Measurements from ENCODE around the gene WRNIP1. TPM values are rescaled to one million over a fixed set of nuclear protein-coding genes. Genes with fewer than 3 reads are reported as not detected.
"Not testable (repeated sequence)": the region's sequence is repeated elsewhere in the genome, so short reads cannot be mapped to it uniquely, and the experiment has no call there.

WRNIP1 gene
- total RNA-seq, 1 donor from 2014 or later: 50.5 TPM

DNA sequence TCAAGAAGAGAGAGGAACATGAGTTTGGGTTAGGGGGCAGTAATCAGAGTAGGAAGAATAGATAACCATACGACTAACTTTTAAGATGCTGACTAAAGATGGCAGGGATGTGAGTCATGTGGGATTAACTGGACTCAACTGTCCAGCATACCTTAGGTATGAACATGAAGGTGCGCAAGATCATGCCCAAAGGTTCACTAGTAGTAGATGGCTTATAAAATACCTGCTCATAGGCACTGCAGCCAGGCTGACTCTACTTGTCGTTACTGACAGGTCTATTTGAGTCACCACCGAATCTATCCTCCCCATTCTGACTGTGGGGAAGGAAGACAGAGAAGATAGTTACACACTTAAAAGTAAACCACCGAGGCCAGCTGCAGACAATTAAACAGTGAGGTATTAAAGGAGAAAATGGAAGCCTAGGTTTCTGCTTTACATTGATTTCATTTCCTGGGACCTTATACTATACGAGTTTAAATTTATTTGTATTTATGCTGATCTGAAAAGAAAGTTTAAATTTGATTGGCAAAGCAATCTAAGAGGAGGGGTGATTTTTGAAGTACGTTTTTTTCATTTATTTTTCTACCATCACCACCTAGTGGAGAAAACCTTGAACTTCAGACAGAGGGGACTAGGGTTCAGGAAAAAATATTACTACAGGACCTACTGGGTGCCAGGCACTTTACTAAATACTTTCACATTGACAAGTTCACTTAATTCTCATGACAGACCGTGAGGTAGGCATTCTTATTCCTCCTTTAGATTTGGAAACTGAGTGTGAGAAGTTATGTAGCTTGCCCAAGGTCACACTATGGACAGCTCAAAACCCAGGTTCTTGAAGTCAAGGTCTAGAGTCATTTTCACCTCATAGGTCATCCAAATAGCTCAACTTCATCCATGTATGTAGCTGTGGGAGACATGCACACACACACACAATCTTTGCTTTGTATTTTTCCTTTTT lies 4.0 kb upstream of the WRNIP1 start:
- H3K9me3 Mint-ChIP-seq: no peaks in the 10 kb centered on the region
- no peak overlapping the region for H3K27ac Mint-ChIP-seq
- peaks cover 1% of the 10 kb centered on the region for H3K36me3 Mint-ChIP-seq (ENCODE audit: low read depth)
- intact Hi-C loops (cut with micrococcal nuclease): no loop called here
- peaks cover 13% of the 10 kb centered on the region for H3K27me3 Mint-ChIP-seq
- peak overlapping the region; percentile 55 for H3K4me3 Mint-ChIP-seq
- peak; percentile 74 for DNase-seq
- peaks cover 16% of the 10 kb centered on the region for H3K4me1 Mint-ChIP-seq

DNA sequence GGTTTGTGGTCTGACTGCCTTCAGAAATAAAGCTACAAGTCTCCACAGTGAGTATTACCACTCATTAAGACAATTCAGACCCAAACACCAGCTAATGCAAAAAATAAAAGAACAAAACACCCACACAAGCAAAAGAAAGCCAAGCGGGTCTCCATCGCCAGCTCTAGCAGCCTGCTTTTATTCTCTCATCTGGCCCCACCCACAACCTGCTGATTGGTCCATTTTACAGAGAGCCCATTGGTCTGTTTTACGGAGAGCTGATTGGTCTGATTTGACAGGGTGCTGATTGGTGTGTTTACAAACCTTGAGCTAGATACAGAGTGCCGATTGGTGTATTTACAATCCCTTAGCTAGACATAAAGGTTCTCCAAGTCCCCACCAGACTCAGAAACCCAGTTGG lies 2.3 kb upstream of the WRNIP1 start:
- peaks cover 25% of the 10 kb centered on the region for H3K4me1 Mint-ChIP-seq
- H3K36me3 Mint-ChIP-seq (ENCODE audit: low read depth); H3K27me3 Mint-ChIP-seq; H3K4me3 Mint-ChIP-seq; H3K9me3 Mint-ChIP-seq; intact Hi-C loops (cut with micrococcal nuclease); H3K27ac Mint-ChIP-seq: not testable (repeated sequence)
- DNase-seq: peak; percentile 67

GRCh38 chr6:2763345-2763841 lies 1.8 kb upstream of the WRNIP1 start:
- DNase-seq: no peak
- Mint-ChIP-seq H3K4me1 (peaks cover 31% of the 10 kb centered on the region), H3K36me3 (ENCODE audit: low read depth) (peaks cover 12% of the 10 kb centered on the region), H3K27ac (no peak overlapping the region), H3K27me3 (peaks cover 2% of the 10 kb centered on the region), H3K4me3 (no peak overlapping the region), H3K9me3 (no peaks in the 10 kb centered on the region)
- intact Hi-C loops (cut with micrococcal nuclease): no loop called here

DNA sequence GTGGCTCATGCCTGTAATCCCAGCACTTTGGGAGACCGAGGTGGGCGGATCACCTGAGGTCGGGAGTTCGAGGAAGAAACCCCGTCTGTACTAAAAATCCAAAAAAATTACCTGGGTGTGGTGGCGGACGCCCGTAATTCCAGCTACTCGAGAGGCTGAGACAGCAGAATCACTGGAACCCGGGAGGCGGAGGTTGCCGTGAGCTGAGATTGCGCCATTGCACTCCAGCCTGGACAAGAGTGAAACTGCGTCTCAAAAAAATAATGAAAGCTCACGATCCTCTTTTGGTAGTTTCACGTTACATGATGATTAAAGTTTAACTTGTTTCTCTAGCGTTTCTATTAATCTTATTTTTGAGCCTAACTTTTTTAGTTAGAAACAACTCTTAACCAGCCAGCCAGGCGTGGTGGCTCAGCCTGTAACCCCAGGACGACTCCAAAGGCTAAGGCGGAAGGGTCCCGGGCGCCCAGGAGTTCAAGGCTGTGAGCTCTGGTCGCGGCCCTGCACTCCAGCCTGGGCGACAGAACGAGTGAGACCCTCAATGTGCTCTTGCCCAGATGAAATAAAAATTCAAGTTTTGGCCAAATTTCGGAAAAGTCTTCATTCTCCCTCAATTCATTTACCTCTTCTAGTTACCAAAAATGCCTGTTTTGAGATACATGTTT lies 1.2 kb upstream of the WRNIP1 start:
- DNase-seq: no peak
- Mint-ChIP-seq H3K4me1 (peaks cover 36% of the 10 kb centered on the region), H3K27ac (peak overlapping the region; percentile 95), H3K27me3 (no peaks in the 10 kb centered on the region), H3K9me3 (no peaks in the 10 kb centered on the region), H3K36me3 (ENCODE audit: low read depth) (peaks cover 17% of the 10 kb centered on the region), H3K4me3 (peak overlapping the region; percentile 88)
- intact Hi-C loops (cut with micrococcal nuclease): loop anchor here (2.0 kb wide), 1 partner anchor 495 kb away; the partner anchor contains the start of gene PSMG4

DNA sequence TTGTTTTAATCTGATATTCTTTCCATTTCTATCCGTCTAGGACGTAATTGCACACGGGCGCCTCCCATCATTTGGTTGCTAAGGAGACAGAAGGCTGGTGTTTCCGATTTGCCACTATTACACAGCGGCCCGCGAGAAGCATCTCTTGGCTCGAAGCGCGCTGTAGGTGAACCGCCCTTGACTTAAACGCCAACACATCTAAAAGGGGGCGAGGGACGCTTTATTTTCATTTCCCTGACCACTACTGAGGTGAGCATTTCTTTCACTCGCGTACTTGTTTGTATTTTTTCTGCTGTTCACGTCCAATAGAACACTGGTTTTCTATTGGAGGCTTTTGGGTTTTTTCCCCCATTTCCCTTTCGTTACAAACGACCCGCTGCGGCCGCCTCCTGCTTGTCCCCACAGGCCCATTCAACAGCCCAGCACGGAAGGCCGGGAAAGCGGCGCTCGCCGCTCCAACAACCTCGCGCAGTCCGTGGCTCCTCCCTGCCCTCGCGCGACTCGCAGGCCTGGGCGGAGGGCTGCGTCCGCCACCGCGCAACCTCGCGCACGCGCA lies 505 bp upstream of the WRNIP1 start:
- Mint-ChIP-seq H3K9me3 (no peaks in the 10 kb centered on the region), H3K27me3 (no peaks in the 10 kb centered on the region), H3K27ac (peak overlapping the region; percentile 95), H3K4me3 (peak overlapping the region; percentile 88), H3K4me1 (peaks cover 39% of the 10 kb centered on the region), H3K36me3 (ENCODE audit: low read depth) (peaks cover 17% of the 10 kb centered on the region)
- peak; percentile 90 for DNase-seq
- intact Hi-C loops (cut with micrococcal nuclease): loop anchor here (1.0 to 5.0 kb wide), 7 partner anchors 78 to 517 kb away; partner anchors contain the start of genes GMDS, NQO2, PSMG4 and RIPK1

- Mint-ChIP-seq H3K4me3 (peak overlapping the region; percentile 88), H3K27me3 (no peaks in the 10 kb centered on the region), H3K4me1 (peaks cover 43% of the 10 kb centered on the region), H3K36me3 (ENCODE audit: low read depth) (peaks cover 27% of the 10 kb centered on the region), H3K27ac (peak overlapping the region; percentile 92), H3K9me3 (no peaks in the 10 kb centered on the region)
- intact Hi-C loops (cut with micrococcal nuclease): loop anchor here (1.0 to 5.0 kb wide), 7 partner anchors 76 to 519 kb away; partner anchors contain the start of genes GMDS, NQO2, PSMG4 and RIPK1
- DNase-seq: peak; percentile 86
These were observed 938 bp downstream of the WRNIP1 start for GRCh38 chr6:2765896-2766766.

GRCh38 chr6:2766767-2767656 lies 1.8 kb downstream of the WRNIP1 start:
- Mint-ChIP-seq H3K27me3 (no peaks in the 10 kb centered on the region), H3K36me3 (ENCODE audit: low read depth) (peaks cover 29% of the 10 kb centered on the region), H3K27ac (peak overlapping the region; percentile 92), H3K4me1 (peaks cover 43% of the 10 kb centered on the region), H3K4me3 (peak overlapping the region; percentile 88), H3K9me3 (no peaks in the 10 kb centered on the region)
- no peak for DNase-seq
- intact Hi-C loops (cut with micrococcal nuclease): loop anchor here (5.0 kb wide), 2 partner anchors 135 to 520 kb away; partner anchors contain the start of genes GMDS and SERPINB9

DNA sequence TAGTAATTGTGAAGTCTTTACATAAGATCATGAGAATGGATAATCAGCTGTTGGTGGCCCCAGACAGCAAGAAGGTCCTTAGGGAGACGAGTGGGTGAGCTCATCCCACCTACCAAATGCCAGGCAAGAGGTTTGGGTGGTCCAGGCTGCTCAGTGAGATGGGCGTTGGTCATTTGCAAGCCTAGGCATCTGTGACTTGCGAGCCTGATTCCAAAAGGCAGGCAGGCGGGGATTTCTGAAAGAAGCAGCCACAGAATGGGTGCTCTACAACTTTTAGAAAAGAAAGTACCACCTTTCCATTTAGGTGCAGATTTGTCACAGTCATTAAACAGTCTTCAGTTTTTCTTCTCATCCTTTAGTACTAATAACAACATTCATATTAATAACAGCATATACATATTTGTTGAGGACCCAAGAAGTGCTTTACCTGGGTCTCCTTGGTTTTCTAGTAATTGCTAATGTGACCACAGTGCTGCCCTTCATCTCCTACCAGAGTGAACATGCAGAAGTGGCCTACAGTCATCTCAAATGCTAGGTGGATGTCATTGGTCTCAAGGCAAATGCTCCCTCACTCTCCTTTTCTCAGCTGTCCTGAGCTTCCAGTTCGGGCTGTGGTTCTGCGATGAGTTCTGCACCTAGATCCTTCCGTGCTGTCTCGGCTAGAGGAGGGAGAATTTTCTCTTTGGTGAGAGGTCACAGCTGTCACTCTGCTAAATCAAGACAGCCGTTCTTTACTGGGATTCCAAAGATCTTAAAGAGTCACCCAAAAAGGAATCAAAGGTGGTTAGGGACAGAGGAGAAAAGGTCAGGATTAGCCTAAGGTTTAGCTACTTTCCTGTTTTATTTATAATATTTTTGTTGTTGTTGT lies 2.7 kb downstream of the WRNIP1 start:
- peak overlapping the region; percentile 22 for H3K27ac Mint-ChIP-seq
- H3K4me3 Mint-ChIP-seq: peak overlapping the region; percentile 88
- peak; percentile 67 for DNase-seq
- no peaks in the 10 kb centered on the region for H3K9me3 Mint-ChIP-seq
- peaks cover 47% of the 10 kb centered on the region for H3K4me1 Mint-ChIP-seq
- H3K27me3 Mint-ChIP-seq: no peaks in the 10 kb centered on the region
- intact Hi-C loops (cut with micrococcal nuclease): loop anchor here (5.0 kb wide), 2 partner anchors 134 to 521 kb away; partner anchors contain the start of genes GMDS and SERPINB9
- H3K36me3 Mint-ChIP-seq (ENCODE audit: low read depth): peaks cover 33% of the 10 kb centered on the region

- peaks cover 54% of the 10 kb centered on the region for H3K4me1 Mint-ChIP-seq
- intact Hi-C loops (cut with micrococcal nuclease): loop anchor here (5.0 kb wide), 2 partner anchors 134 to 521 kb away; partner anchors contain the start of genes GMDS and SERPINB9
- peaks cover 39% of the 10 kb centered on the region for H3K36me3 Mint-ChIP-seq (ENCODE audit: low read depth)
- no peaks in the 10 kb centered on the region for H3K9me3 Mint-ChIP-seq
- no peaks in the 10 kb centered on the region for H3K27me3 Mint-ChIP-seq
- peak overlapping the region; percentile 88 for H3K4me3 Mint-ChIP-seq
- DNase-seq: no peak
- H3K27ac Mint-ChIP-seq: no peak overlapping the region
These were observed 3.5 kb downstream of the WRNIP1 start for GRCh38 chr6:2768696-2769095.

GRCh38 chr6:2770171-2770570 lies 5.0 kb downstream of the WRNIP1 start:
- peaks cover 46% of the 10 kb centered on the region for H3K36me3 Mint-ChIP-seq (ENCODE audit: low read depth)
- no peaks in the 10 kb centered on the region for H3K9me3 Mint-ChIP-seq
- no peaks in the 10 kb centered on the region for H3K27me3 Mint-ChIP-seq
- H3K4me3 Mint-ChIP-seq: no peak overlapping the region
- peaks cover 52% of the 10 kb centered on the region for H3K4me1 Mint-ChIP-seq
- no peak for DNase-seq
- H3K27ac Mint-ChIP-seq: no peak overlapping the region
- intact Hi-C loops (cut with micrococcal nuclease): no loop called here

DNA sequence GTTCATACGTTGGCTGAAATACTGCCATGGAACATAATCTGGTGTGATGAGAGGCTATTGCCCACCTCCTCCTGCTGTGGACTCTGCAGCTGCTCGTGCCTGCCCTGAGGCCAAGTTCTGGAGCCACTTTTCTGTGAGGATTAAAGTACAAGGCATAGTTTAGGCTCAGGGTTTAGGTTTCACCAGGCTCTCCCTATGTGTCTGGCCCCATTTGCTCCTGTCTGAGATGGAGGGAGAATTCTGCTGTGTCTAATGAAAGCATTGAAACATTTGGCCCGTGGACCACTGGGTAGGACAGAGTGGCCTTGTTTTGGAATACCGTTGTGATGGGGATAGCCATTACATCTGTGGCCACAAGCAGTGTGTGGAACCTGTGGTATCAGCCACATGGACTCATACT lies 5.9 kb downstream of the WRNIP1 start:
- no peak overlapping the region for H3K27ac Mint-ChIP-seq
- DNase-seq: no peak
- H3K27me3 Mint-ChIP-seq: no peaks in the 10 kb centered on the region
- H3K4me1 Mint-ChIP-seq: peaks cover 53% of the 10 kb centered on the region
- intact Hi-C loops (cut with micrococcal nuclease): no loop called here
- H3K36me3 Mint-ChIP-seq (ENCODE audit: low read depth): peaks cover 50% of the 10 kb centered on the region
- no peak overlapping the region for H3K4me3 Mint-ChIP-seq
- H3K9me3 Mint-ChIP-seq: no peaks in the 10 kb centered on the region
